ENCODE results near the gene SEMA6B.
"Not testable (repeated sequence)": the region's sequence is repeated elsewhere in the genome, so short reads cannot be mapped to it uniquely, and the experiment has no call there.

Gene SEMA6B

DNA sequence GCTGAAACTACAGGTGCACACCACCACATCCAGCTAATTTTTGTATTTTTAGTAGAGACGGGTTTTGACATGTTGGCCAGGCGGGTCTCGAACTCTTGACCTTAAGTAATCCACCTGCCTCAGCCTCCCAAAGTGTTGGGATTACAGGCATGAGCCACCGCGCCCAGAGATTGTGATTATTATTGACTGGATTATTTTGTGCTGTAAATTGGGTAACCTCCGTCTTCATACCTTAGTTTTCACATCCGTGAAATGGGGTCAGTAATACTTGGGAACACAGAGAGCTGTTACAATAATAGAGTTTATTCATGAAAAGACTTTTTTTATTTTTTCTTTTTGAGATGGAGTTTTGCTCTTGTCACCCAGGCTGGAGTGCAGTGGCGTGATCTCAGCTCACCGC is 35.7 kb upstream of the SEMA6B start:
- H3K36me3 ChIP-seq (ENCODE audit: control insufficient read depth in 2 of 2, insufficient read depth in 1 of 2, low read length in 2 of 2); H3K9me3 ChIP-seq (ENCODE audit: control insufficient read depth, insufficient read depth, low read depth, low read length); H3K4me1 ChIP-seq (ENCODE audit: control insufficient read depth, insufficient read depth, low read length); H3K4me3 ChIP-seq (ENCODE audit: low read depth, low read length); H3K27ac ChIP-seq (ENCODE audit: extremely low read depth, low read depth, low read length); POLR2A ChIA-PET: not testable (repeated sequence)
- CTCF ChIA-PET = interaction anchor here (0.6 to 1.4 kb wide), 3 partner anchors 37 to 83 kb away, joined by 3 to 4 read pairs (median 4); no protein-coding TSS in a partner anchor

DNA sequence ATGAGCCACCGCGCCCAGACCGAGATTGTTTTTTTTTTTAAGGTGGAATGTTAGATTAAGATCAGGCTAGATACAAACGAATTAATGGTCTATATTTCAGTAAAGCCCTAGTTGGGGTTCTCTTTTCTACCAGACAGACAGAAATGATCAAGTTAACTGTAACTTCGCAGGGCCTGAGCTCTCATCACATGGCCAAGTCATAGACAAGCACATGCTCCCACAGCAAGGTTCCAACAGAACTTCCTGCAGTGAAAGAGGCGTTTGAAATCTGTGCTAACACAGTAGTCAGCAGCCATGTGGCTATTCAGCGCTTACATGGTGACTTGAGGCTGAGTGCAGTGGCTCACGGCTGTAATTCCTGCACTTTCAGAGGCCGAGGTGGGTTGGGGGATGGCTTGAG is 34.7 kb upstream of the SEMA6B start:
- CTCF ChIA-PET = interaction anchor here (0.6 to 1.4 kb wide), 2 partner anchors 42 to 47 kb away, joined by 3 to 4 read pairs; no protein-coding TSS in a partner anchor

DNA sequence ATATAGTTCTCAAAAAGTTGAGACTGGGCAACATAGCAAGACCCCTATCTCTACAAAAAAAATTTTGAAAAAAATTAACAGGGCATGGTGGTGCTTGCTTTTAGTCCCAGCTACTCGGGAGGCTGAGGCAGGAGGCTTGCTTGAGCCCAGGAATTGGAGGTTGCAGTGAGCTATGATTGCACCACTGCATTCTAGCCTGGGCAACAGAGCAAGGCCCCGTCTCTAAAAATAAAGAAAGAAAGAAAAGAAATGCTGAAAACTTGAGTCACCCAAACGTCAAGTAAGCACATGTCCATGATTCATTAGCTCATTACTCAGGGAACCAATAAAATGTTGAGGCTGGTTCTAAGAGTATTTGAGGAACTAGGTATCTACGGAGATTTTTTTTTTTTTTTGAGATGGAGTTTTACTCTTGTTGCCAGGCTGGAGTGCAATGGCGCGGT is 33.9 kb upstream of the SEMA6B start:
- TF ChIP-seq ZNF121 (tag by site-specific recombination; IDR thresholded peaks at IDR 0.05) (peak; percentile 99), ZNF311 (tag by site-specific recombination; IDR thresholded peaks at IDR 0.05; ENCODE audit: borderline replicate concordance) (no peak), MZF1 (tag by site-specific recombination; IDR thresholded peaks at IDR 0.05; ENCODE audit: borderline replicate concordance) (no peak)
- CTCF ChIA-PET = interaction anchor here (0.6 to 2.8 kb wide), 3 partner anchors 17 to 42 kb away, joined by 3 to 13 read pairs (median 10); no protein-coding TSS in a partner anchor
- Histone ChIP-seq H3K36me3 (ENCODE audit: control insufficient read depth in 2 of 2, insufficient read depth in 1 of 2, low read length in 2 of 2) (no peaks in the 10 kb centered on the region), H3K4me3 (ENCODE audit: low read depth, low read length) (no peak overlapping the region), H3K27ac (ENCODE audit: extremely low read depth, low read depth, low read length) (no peak overlapping the region), H3K9me3 (ENCODE audit: control insufficient read depth, insufficient read depth, low read depth, low read length) (no peaks in the 10 kb centered on the region), H3K4me1 (ENCODE audit: control insufficient read depth, insufficient read depth, low read length) (0 out of 2 replicates have a peak, but pooled peaks cover 2% of the 10 kb centered on the region)
- POLR2A ChIA-PET = interaction anchor here (0.7 to 1.0 kb wide), 3 partner anchors 39 to 133 kb away, joined by 3 to 4 read pairs (median 3); no protein-coding TSS in a partner anchor

More for the DNA sequence above, 34.7 kb upstream of the SEMA6B start:
- no peaks in the 10 kb centered on the region for H3K9me3 ChIP-seq (ENCODE audit: control insufficient read depth, insufficient read depth, low read depth, low read length)
- H3K36me3 ChIP-seq (ENCODE audit: control insufficient read depth in 2 of 2, insufficient read depth in 1 of 2, low read length in 2 of 2) = no peaks in the 10 kb centered on the region
- TF ChIP-seq, protein P1, sequence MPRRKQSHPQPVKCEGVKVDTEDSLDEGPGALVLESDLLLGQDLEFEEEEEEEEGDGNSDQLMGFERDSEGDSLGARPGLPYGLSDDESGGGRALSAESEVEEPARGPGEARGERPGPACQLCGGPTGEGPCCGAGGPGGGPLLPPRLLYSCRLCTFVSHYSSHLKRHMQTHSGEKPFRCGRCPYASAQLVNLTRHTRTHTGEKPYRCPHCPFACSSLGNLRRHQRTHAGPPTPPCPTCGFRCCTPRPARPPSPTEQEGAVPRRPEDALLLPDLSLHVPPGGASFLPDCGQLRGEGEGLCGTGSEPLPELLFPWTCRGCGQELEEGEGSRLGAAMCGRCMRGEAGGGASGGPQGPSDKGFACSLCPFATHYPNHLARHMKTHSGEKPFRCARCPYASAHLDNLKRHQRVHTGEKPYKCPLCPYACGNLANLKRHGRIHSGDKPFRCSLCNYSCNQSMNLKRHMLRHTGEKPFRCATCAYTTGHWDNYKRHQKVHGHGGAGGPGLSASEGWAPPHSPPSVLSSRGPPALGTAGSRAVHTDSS (tag by site-specific recombination; IDR thresholded peaks at IDR 0.05) = no peak
- TF ChIP-seq SP3 (tag by site-specific recombination; IDR thresholded peaks at IDR 0.05) (no peak), ZNF529 (tag by site-specific recombination; IDR thresholded peaks at IDR 0.05; ENCODE audit: insufficient replicate concordance) (no peak), ZNF426 (tag by site-specific recombination; IDR thresholded peaks at IDR 0.05) (no peak), ZBTB21 (tag by site-specific recombination; IDR thresholded peaks at IDR 0.05) (no peak), ZNF785 (tag by site-specific recombination; IDR thresholded peaks at IDR 0.05) (no peak)
- TF ChIP-seq, protein P2, sequence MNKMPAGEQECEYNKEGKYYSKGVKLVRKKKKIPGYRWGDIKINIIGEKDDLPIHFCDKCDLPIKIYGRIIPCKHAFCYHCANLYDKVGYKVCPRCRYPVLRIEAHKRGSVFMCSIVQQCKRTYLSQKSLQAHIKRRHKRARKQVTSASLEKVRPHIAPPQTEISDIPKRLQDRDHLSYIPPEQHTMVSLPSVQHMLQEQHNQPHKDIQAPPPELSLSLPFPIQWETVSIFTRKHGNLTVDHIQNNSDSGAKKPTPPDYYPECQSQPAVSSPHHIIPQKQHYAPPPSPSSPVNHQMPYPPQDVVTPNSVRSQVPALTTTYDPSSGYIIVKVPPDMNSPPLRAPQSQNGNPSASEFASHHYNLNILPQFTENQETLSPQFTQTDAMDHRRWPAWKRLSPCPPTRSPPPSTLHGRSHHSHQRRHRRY (tag by site-specific recombination; IDR thresholded peaks at IDR 0.05) = no peak
- no peak overlapping the region for H3K4me3 ChIP-seq (ENCODE audit: low read depth, low read length)
- no peak overlapping the region for H3K27ac ChIP-seq (ENCODE audit: extremely low read depth, low read depth, low read length)
- 0 out of 2 replicates have a peak, but pooled peaks cover 3% of the 10 kb centered on the region for H3K4me1 ChIP-seq (ENCODE audit: control insufficient read depth, insufficient read depth, low read length)
- POLR2A ChIA-PET = no interaction called here

DNA sequence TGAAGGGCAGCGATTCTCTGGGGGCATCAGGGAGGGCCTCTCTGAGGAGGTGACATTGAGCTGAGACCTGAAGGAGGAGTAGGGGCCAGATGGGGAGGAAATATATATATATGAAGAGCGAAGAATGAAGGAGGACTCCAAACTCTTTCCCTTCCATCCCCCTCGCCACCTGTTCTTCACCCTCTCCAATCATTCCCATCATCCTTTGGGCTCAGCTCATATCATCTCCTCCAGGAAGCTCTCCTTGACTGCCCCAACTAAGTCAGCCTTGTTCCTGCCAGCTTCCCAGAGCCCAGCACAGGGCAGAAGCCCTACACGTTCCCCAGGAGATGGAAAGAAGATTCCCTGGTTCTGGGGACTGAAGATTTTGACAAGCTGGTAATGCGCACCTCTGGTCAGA is 33.0 kb upstream of the SEMA6B start:
- Histone ChIP-seq H3K27ac (ENCODE audit: extremely low read depth, low read depth, low read length) (no peak overlapping the region), H3K9me3 (ENCODE audit: control insufficient read depth, insufficient read depth, low read depth, low read length) (no peaks in the 10 kb centered on the region), H3K4me3 (ENCODE audit: low read depth, low read length) (no peak overlapping the region), H3K36me3 (ENCODE audit: control insufficient read depth in 2 of 2, insufficient read depth in 1 of 2, low read length in 2 of 2) (no peaks in the 10 kb centered on the region), H3K4me1 (ENCODE audit: control insufficient read depth, insufficient read depth, low read length) (no peaks in the 10 kb centered on the region)
- TF ChIP-seq ZBTB20 (tag by site-specific recombination; IDR thresholded peaks at IDR 0.05) (no peak), ZNF76 (tag by site-specific recombination; IDR thresholded peaks at IDR 0.05; ENCODE audit: borderline replicate concordance, low read depth) (0 out of 2 replicates have a peak, but pooled peaks have one; percentile 21)
- ChIA-PET POLR2A (interaction anchor here (0.7 kb wide), 2 partner anchors 13 to 94 kb away, joined by 3 to 4 read pairs; no protein-coding TSS in a partner anchor), CTCF (interaction anchor here (0.6 to 2.8 kb wide), 5 partner anchors 16 to 67 kb away, joined by 3 to 13 read pairs (median 7); no protein-coding TSS in a partner anchor)

Data from HEK293 (cell line).